ENCODE results near the gene EML1. TPM values are rescaled to one million over a fixed set of nuclear protein-coding genes. Genes with fewer than 3 reads are reported as not detected.

EML1 gene
- total RNA-seq, 2 experiments from 2014 or later, result 0.59 TPM; not detected in 1

- H3K4me3 ChIP-seq (ENCODE audit: low read length), result no peak overlapping the region
- H3K27ac Mint-ChIP-seq, result no peak overlapping the region
- H3K4me3 Mint-ChIP-seq, result no peak overlapping the region
- no peak for TF ChIP-seq CTCF (IDR thresholded peaks at IDR 0.05)
- H3K4me1 Mint-ChIP-seq (ENCODE audit: low read depth), result no peaks in the 10 kb centered on the region
- ATAC-seq (ENCODE audit: poor library complexity) (no peak), DNase-seq (no peak)
- no peaks in the 10 kb centered on the region for H3K27me3 Mint-ChIP-seq
- no peaks in the 10 kb centered on the region for H3K4me1 ChIP-seq (ENCODE audit: insufficient read depth, low read length)
- H3K9me3 Mint-ChIP-seq, result no peaks in the 10 kb centered on the region
- no peaks in the 10 kb centered on the region for H3K27me3 ChIP-seq (ENCODE audit: control insufficient read depth in 1 of 2, insufficient read depth in 2 of 2, low read length in 2 of 2)
- no peaks in the 10 kb centered on the region for H3K36me3 Mint-ChIP-seq (ENCODE audit: low read depth)
- intact Hi-C loops (cut with DNase I, micrococcal nuclease), result no loop called here
- no peak overlapping the region for H3K27ac ChIP-seq (ENCODE audit: low read depth in 1 of 2, low read length in 2 of 2)
- H3K36me3 ChIP-seq (ENCODE audit: insufficient read depth, low read length), result no peaks in the 10 kb centered on the region
- POLR2A ChIA-PET, result no interaction called here
- CTCF ChIA-PET, result no interaction called here
- H3K9me3 ChIP-seq (ENCODE audit: control insufficient read depth in 1 of 2, insufficient read depth in 1 of 2, low read length in 2 of 2), result no peaks in the 10 kb centered on the region
Measured at GRCh38 chr14:99990268-99991170, 197.3 kb downstream of the EML1 start.

- Histone ChIP-seq H3K4me1 (ENCODE audit: insufficient read depth, low read length) (no peaks in the 10 kb centered on the region), H3K27ac (ENCODE audit: low read depth in 1 of 2, low read length in 2 of 2) (no peak overlapping the region), H3K36me3 (ENCODE audit: insufficient read depth, low read length) (no peaks in the 10 kb centered on the region), H3K4me3 (ENCODE audit: low read length) (no peak overlapping the region), H3K9me3 (ENCODE audit: control insufficient read depth in 1 of 2, insufficient read depth in 1 of 2, low read length in 2 of 2) (no peaks in the 10 kb centered on the region), H3K27me3 (ENCODE audit: control insufficient read depth in 1 of 2, insufficient read depth in 2 of 2, low read length in 2 of 2) (no peaks in the 10 kb centered on the region)
- no peak for ATAC-seq (ENCODE audit: poor library complexity)
- Mint-ChIP-seq H3K36me3 (ENCODE audit: low read depth) (no peaks in the 10 kb centered on the region), H3K27me3 (no peaks in the 10 kb centered on the region), H3K4me3 (no peak overlapping the region), H3K9me3 (no peaks in the 10 kb centered on the region), H3K4me1 (ENCODE audit: low read depth) (no peaks in the 10 kb centered on the region), H3K27ac (no peak overlapping the region)
- DNase-seq, result no peak
- CTCF ChIA-PET, result interaction anchor here (0.6 kb wide), 1 partner anchor 222 kb away, joined by 3 read pairs; no protein-coding TSS in a partner anchor
- POLR2A ChIA-PET, result no interaction called here
- intact Hi-C loops (cut with DNase I, micrococcal nuclease), result no loop called here
- TF ChIP-seq CTCF (IDR thresholded peaks at IDR 0.05), result no peak
Measured at GRCh38 chr14:99991331-99991730, 198.1 kb downstream of the EML1 start.

Other genes starting within 250 kb of the EML1 start
- gene CCDC85C, start 189.2 kb upstream of the EML1 start, total RNA-seq, result 1 to 10 TPM; 5.8 to 7.5 TPM
- not detected for gene HHIPL1, start 148.3 kb upstream of the EML1 start, total RNA-seq
- under 1 TPM; 0.11 to 0.22 TPM for gene CYP46A1, start 109.1 kb upstream of the EML1 start, total RNA-seq

Data from CD4-positive, alpha-beta T cell (primary cell).